Mucosa of rectum (tissue), 2 donors: Measurements from ENCODE around the gene VN1R2.
"Not testable (repeated sequence)": the region's sequence is repeated elsewhere in the genome, so short reads cannot be mapped to it uniquely, and the experiment has no call there.

Source experiments
- H3K27ac ChIP-seq, 2 donors: one replicate each; pipeline ENCODE4 v1.7.0; 2013; ENCODE audit warnings: inconsistent platforms in 2 of 2, low read depth in 2 of 2, low read length in 2 of 2
- H3K27me3 ChIP-seq, 2 donors: one replicate each; pipeline ENCODE4 v1.7.0; 2013; ENCODE audit warnings: low read length in 2 of 2; ENCODE audit not compliant: control insufficient read depth in 2 of 2, insufficient read depth in 2 of 2
- H3K36me3 ChIP-seq, 2 donors: one replicate each; pipeline ENCODE4 v1.7.0; 2013; ENCODE audit warnings: low read length in 2 of 2; ENCODE audit not compliant: control insufficient read depth in 2 of 2, insufficient read depth in 2 of 2
- H3K4me1 ChIP-seq, 2 donors: one replicate each; pipeline ENCODE4 v1.7.0; 2013; ENCODE audit warnings: low read length in 2 of 2, mild to moderate bottlenecking in 1 of 2; ENCODE audit not compliant: control insufficient read depth in 2 of 2, insufficient read depth in 2 of 2
- H3K4me3 ChIP-seq, 2 donors: one replicate each; pipeline ENCODE4 v1.7.0; 2013; ENCODE audit warnings: low read length in 2 of 2
- H3K9ac ChIP-seq, 2 donors: one replicate each; pipeline ENCODE4 v1.7.0; 2013; ENCODE audit warnings: low read length in 2 of 2, low read depth in 1 of 2, mild to moderate bottlenecking in 1 of 2
- H3K9me3 ChIP-seq, 2 donors: one replicate each; pipeline ENCODE4 v1.7.0; 2013; ENCODE audit warnings: low read length in 2 of 2; ENCODE audit not compliant: control insufficient read depth in 2 of 2
- donor health status: healthy.
- donor health status: Normal muscosa, but diverticular disease.

VN1R2 gene

GRCh38 chr19:53269861-53270260 is 11.8 kb downstream of the VN1R2 start:
- H3K27ac ChIP-seq, H3K27me3 ChIP-seq: not testable (repeated sequence)

GRCh38 chr19:53272044-53272443 is 14.0 kb downstream of the VN1R2 start:
- H3K4me3 ChIP-seq = no peak overlapping the region
- H3K27me3 ChIP-seq = no peaks in the 10 kb centered on the region
- H3K36me3 ChIP-seq = no peaks in the 10 kb centered on the region
- peaks cover 2 to 9% of the 10 kb centered on the region in 2 donors for H3K9me3 ChIP-seq
- no peak overlapping the region for H3K9ac ChIP-seq
- no peak overlapping the region for H3K27ac ChIP-seq
- no peaks in the 10 kb centered on the region for H3K4me1 ChIP-seq

More at GRCh38 chr19:53269861-53270260, 11.8 kb downstream of the VN1R2 start:
- H3K9me3 ChIP-seq = peaks cover 2 to 13% of the 10 kb centered on the region in 2 donors
- not testable (repeated sequence) for H3K36me3 ChIP-seq, H3K9ac ChIP-seq, H3K4me3 ChIP-seq, H3K4me1 ChIP-seq

GRCh38 chr19:53275480-53275879 is 17.4 kb downstream of the VN1R2 start:
- Histone ChIP-seq H3K4me3 (no peak overlapping the region), H3K27me3 (no peaks in the 10 kb centered on the region), H3K9me3 (peaks cover 2 to 9% of the 10 kb centered on the region in 2 donors), H3K36me3 (no peaks in the 10 kb centered on the region), H3K27ac (no peak overlapping the region), H3K4me1 (no peaks in the 10 kb centered on the region), H3K9ac (no peak overlapping the region)

GRCh38 chr19:53281947-53282346 is 23.9 kb downstream of the VN1R2 start:
- H3K36me3 ChIP-seq, H3K9me3 ChIP-seq, H3K27me3 ChIP-seq, H3K9ac ChIP-seq, H3K27ac ChIP-seq, H3K4me3 ChIP-seq, H3K4me1 ChIP-seq: not testable (repeated sequence)

GRCh38 chr19:53285087-53285486 is 27.0 kb downstream of the VN1R2 start:
- H3K4me1 ChIP-seq = no peaks in the 10 kb centered on the region
- no peak overlapping the region for H3K9ac ChIP-seq
- H3K9me3 ChIP-seq = no peaks in the 10 kb centered on the region
- no peak overlapping the region for H3K27ac ChIP-seq
- no peak overlapping the region for H3K4me3 ChIP-seq
- H3K27me3 ChIP-seq = no peaks in the 10 kb centered on the region
- H3K36me3 ChIP-seq = no peaks in the 10 kb centered on the region

- H3K27me3 ChIP-seq = no peaks in the 10 kb centered on the region
- no peaks in the 10 kb centered on the region for H3K36me3 ChIP-seq
- no peak overlapping the region for H3K27ac ChIP-seq
- H3K9me3 ChIP-seq = peaks cover 6 to 16% of the 10 kb centered on the region in 2 donors
- no peak overlapping the region for H3K4me3 ChIP-seq
- H3K9ac ChIP-seq = no peak overlapping the region
- no peaks in the 10 kb centered on the region for H3K4me1 ChIP-seq
Measured at GRCh38 chr19:53290758-53291549, 32.9 kb downstream of the VN1R2 start.

- no peak overlapping the region for H3K4me3 ChIP-seq
- H3K9ac ChIP-seq = no peak overlapping the region
- no peaks in the 10 kb centered on the region for H3K4me1 ChIP-seq
- peaks cover 11 to 16% of the 10 kb centered on the region in 2 donors for H3K9me3 ChIP-seq
- H3K27ac ChIP-seq = no peak overlapping the region
- H3K27me3 ChIP-seq = no peaks in the 10 kb centered on the region
- no peaks in the 10 kb centered on the region for H3K36me3 ChIP-seq
Measured at GRCh38 chr19:53294786-53295441, 36.8 kb downstream of the VN1R2 start.

GRCh38 chr19:53301341-53301740 is 43.2 kb downstream of the VN1R2 start:
- not testable (repeated sequence) for H3K27me3 ChIP-seq, H3K36me3 ChIP-seq, H3K4me3 ChIP-seq, H3K4me1 ChIP-seq, H3K9me3 ChIP-seq, H3K27ac ChIP-seq, H3K9ac ChIP-seq

GRCh38 chr19:53308339-53308811 is 50.3 kb downstream of the VN1R2 start:
- Histone ChIP-seq H3K9me3 (peaks cover 0 to 4% of the 10 kb centered on the region in 2 donors), H3K4me3 (no peak overlapping the region), H3K27ac (no peak overlapping the region), H3K27me3 (no peaks in the 10 kb centered on the region), H3K9ac (no peak overlapping the region), H3K4me1 (no peaks in the 10 kb centered on the region), H3K36me3 (no peaks in the 10 kb centered on the region)
